Measurements from ENCODE around the gene GOLGA7B.

The GOLGA7B gene

GRCh38 chr10:97861924-97862323 lies 12.3 kb downstream of the GOLGA7B start:
- Histone ChIP-seq H3K36me3 (replicated peaks; ENCODE audit: low read depth, low read length) (no peaks in the 10 kb centered on the region), H3K9me3 (ENCODE audit: insufficient read depth, low read length) (no peaks in the 10 kb centered on the region), H4K20me1 (ENCODE audit: insufficient read depth, low read length) (no peaks in the 10 kb centered on the region), H3K4me2 (ENCODE audit: low read length) (no peak overlapping the region), H3K9ac (ENCODE audit: low read length) (no peak overlapping the region), H3K27ac (ENCODE audit: low read length) (no peak overlapping the region), H3K27me3 (ENCODE audit: low read depth, low read length) (no peaks in the 10 kb centered on the region; the same call in 1 of the 2 replicates), H3K4me1 (ENCODE audit: low read length) (no peaks in the 10 kb centered on the region), H3K79me2 (ENCODE audit: low read length) (no peaks in the 10 kb centered on the region), H3K4me3 (ENCODE audit: low read length) (no peak overlapping the region), H2AFZ (ENCODE audit: low read depth, low read length) (no peak overlapping the region)
- TF ChIP-seq EZH2phosphoT487 (IDR thresholded peaks at IDR 0.05; ENCODE audit: low read depth) (no peak), CTCF (IDR thresholded peaks at IDR 0.05; ENCODE audit: low read depth, low read length) (no peak)

- H3K79me2 ChIP-seq (ENCODE audit: low read length), result no peaks in the 10 kb centered on the region
- no peak overlapping the region for H3K4me3 ChIP-seq (ENCODE audit: low read length)
- H2AFZ ChIP-seq (ENCODE audit: low read depth, low read length), result no peak overlapping the region
- H4K20me1 ChIP-seq (ENCODE audit: insufficient read depth, low read length), result no peaks in the 10 kb centered on the region
- TF ChIP-seq CTCF (IDR thresholded peaks at IDR 0.05; ENCODE audit: low read depth, low read length), result no peak
- TF ChIP-seq EZH2phosphoT487 (IDR thresholded peaks at IDR 0.05; ENCODE audit: low read depth), result no peak
- no peaks in the 10 kb centered on the region; the same call in 1 of the 2 replicates for H3K27me3 ChIP-seq (ENCODE audit: low read depth, low read length)
- H3K4me1 ChIP-seq (ENCODE audit: low read length), result no peaks in the 10 kb centered on the region; the same call in 1 of the 2 replicates
- no peak overlapping the region for H3K27ac ChIP-seq (ENCODE audit: low read length)
- no peaks in the 10 kb centered on the region for H3K36me3 ChIP-seq (replicated peaks; ENCODE audit: low read depth, low read length)
- no peak overlapping the region for H3K4me2 ChIP-seq (ENCODE audit: low read length)
- no peaks in the 10 kb centered on the region for H3K9me3 ChIP-seq (ENCODE audit: insufficient read depth, low read length)
- no peak overlapping the region for H3K9ac ChIP-seq (ENCODE audit: low read length)
These were observed 14.2 kb downstream of the GOLGA7B start for GRCh38 chr10:97863808-97864207.

GRCh38 chr10:97865488-97865887 lies 15.8 kb downstream of the GOLGA7B start:
- no peak for TF ChIP-seq CTCF (IDR thresholded peaks at IDR 0.05; ENCODE audit: low read depth, low read length)
- TF ChIP-seq EZH2phosphoT487 (IDR thresholded peaks at IDR 0.05; ENCODE audit: low read depth), result no peak
- H3K27me3 ChIP-seq (ENCODE audit: low read depth, low read length), result no peaks in the 10 kb centered on the region
- H3K27ac ChIP-seq (ENCODE audit: low read length), result no peak overlapping the region

GRCh38 chr10:97866524-97867219 lies 17.0 kb downstream of the GOLGA7B start:
- H3K9me3 ChIP-seq (ENCODE audit: insufficient read depth, low read length), result no peaks in the 10 kb centered on the region
- no peaks in the 10 kb centered on the region for H3K36me3 ChIP-seq (replicated peaks; ENCODE audit: low read depth, low read length)
- no peaks in the 10 kb centered on the region for H3K27me3 ChIP-seq (ENCODE audit: low read depth, low read length)
- no peak overlapping the region for H3K4me2 ChIP-seq (ENCODE audit: low read length)
- H3K4me1 ChIP-seq (ENCODE audit: low read length), result peaks cover 7% of the 10 kb centered on the region
- no peak overlapping the region for H3K27ac ChIP-seq (ENCODE audit: low read length)
- TF ChIP-seq EZH2phosphoT487 (IDR thresholded peaks at IDR 0.05; ENCODE audit: low read depth) (no peak), CTCF (IDR thresholded peaks at IDR 0.05; ENCODE audit: low read depth, low read length) (no peak)
- H3K4me3 ChIP-seq (ENCODE audit: low read length), result no peak overlapping the region
- H3K79me2 ChIP-seq (ENCODE audit: low read length), result no peaks in the 10 kb centered on the region
- no peaks in the 10 kb centered on the region for H4K20me1 ChIP-seq (ENCODE audit: insufficient read depth, low read length)
- H3K9ac ChIP-seq (ENCODE audit: low read length), result no peak overlapping the region
- no peak overlapping the region for H2AFZ ChIP-seq (ENCODE audit: low read depth, low read length)

More at GRCh38 chr10:97865488-97865887, 15.8 kb downstream of the GOLGA7B start:
- Histone ChIP-seq H2AFZ (ENCODE audit: low read depth, low read length) (no peak overlapping the region), H4K20me1 (ENCODE audit: insufficient read depth, low read length) (no peaks in the 10 kb centered on the region), H3K9ac (ENCODE audit: low read length) (no peak overlapping the region), H3K9me3 (ENCODE audit: insufficient read depth, low read length) (no peaks in the 10 kb centered on the region), H3K4me3 (ENCODE audit: low read length) (no peak overlapping the region), H3K36me3 (replicated peaks; ENCODE audit: low read depth, low read length) (no peaks in the 10 kb centered on the region), H3K4me1 (ENCODE audit: low read length) (peaks cover 7% of the 10 kb centered on the region), H3K79me2 (ENCODE audit: low read length) (no peaks in the 10 kb centered on the region), H3K4me2 (ENCODE audit: low read length) (no peak overlapping the region)
